Gastroesophageal sphincter (tissue), 3 donors: Measurements from ENCODE around the gene PTPRG.

ENCODE experiments used
- POLR2A ChIP-seq, 2 donors: fragments of 450-650 bp; IDR thresholded peaks; one replicate each; pipeline ENCODE4 v1.6.1; 2017; ENCODE audit warnings: antibody characterized with exemption in 2 of 2, mild to moderate bottlenecking in 2 of 2, moderate library complexity in 1 of 2
- POLR2AphosphoS5 ChIP-seq: sonication (generic); formaldehyde crosslinking; IDR thresholded peaks from one replicate; pipeline ENCODE4 v1.6.1; 2017; ENCODE audit warnings: antibody characterized with exemption
- TF ChIP-seq, protein P1 (sequence below), 4 experiments: fragments of 200-600 bp in 2 of 4; fragments of 450-650 bp in 2 of 4; sonication (generic) in 1 of 4; IDR thresholded peaks; one replicate each; pipeline ENCODE4 v1.5.1; 2017 to 2019; ENCODE audit warnings: antibody characterized with exemption in 4 of 4, mild to moderate bottlenecking in 2 of 4, moderate library complexity in 2 of 4

DNA sequence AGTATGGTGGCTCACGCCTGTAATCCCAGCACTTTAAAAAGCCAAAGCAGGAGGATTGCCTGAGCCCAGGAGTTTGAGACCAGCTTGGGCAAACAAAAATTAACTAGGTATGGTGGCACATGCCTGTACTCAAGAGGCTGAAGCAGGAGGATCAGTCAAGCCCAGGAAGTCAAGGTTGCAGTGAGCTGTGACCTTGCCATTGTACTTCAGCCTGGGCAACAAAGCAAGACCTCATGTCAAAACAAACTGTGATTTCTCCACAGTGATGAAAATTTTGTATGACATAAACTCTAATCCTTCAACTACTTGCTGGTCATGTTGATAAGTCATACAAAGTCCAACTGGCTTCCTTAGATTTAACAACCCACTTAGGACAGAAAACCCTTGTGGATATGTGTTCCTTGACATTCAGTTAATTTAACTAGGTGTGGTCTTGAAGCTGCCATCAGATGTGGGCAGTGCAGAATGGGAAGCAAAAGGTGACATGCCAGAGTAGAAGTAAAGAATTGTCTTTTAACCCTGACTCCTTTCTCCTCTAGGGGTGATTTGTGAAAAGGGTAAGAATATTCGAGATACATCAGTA is 263.3 kb downstream of the PTPRG start:
- no peak for TF ChIP-seq POLR2A (IDR thresholded peaks at IDR 0.05)
- TF ChIP-seq, protein P1, sequence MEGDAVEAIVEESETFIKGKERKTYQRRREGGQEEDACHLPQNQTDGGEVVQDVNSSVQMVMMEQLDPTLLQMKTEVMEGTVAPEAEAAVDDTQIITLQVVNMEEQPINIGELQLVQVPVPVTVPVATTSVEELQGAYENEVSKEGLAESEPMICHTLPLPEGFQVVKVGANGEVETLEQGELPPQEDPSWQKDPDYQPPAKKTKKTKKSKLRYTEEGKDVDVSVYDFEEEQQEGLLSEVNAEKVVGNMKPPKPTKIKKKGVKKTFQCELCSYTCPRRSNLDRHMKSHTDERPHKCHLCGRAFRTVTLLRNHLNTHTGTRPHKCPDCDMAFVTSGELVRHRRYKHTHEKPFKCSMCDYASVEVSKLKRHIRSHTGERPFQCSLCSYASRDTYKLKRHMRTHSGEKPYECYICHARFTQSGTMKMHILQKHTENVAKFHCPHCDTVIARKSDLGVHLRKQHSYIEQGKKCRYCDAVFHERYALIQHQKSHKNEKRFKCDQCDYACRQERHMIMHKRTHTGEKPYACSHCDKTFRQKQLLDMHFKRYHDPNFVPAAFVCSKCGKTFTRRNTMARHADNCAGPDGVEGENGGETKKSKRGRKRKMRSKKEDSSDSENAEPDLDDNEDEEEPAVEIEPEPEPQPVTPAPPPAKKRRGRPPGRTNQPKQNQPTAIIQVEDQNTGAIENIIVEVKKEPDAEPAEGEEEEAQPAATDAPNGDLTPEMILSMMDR (IDR thresholded peaks at IDR 0.05), result no peak
- TF ChIP-seq POLR2AphosphoS5, result no peak
